Lung (tissue), 12 donors: ENCODE results near the gene PDGFC. TPM values are rescaled to one million over a fixed set of nuclear protein-coding genes. Genes with fewer than 3 reads are reported as not detected.

ENCODE experiments used
- ATAC-seq: fragments of 200-7000 bp; cut with Tn5 transposase; one replicate; pipeline ENCODE4 v1.9.1; 2020; ENCODE audit warnings: moderate number of reproducible peaks; ENCODE audit not compliant: insufficient read depth, low FRiP score
- DNase-seq, 3 donors: peaks; one replicate each; pipeline ENCODE4 v3.0.0-alpha.2; 2013 to 2017
- H3K27ac ChIP-seq, 2 donors: one replicate each; pipeline ENCODE4 v1.5.1; 2013; ENCODE audit warnings: mild to moderate bottlenecking in 2 of 2, moderate library complexity in 2 of 2, control low read depth in 1 of 2, inconsistent platforms in 1 of 2, low read depth in 1 of 2, low read length in 1 of 2
- H3K27me3 ChIP-seq, 3 donors: one replicate each; pipeline ENCODE4 v1.5.1; 2013; ENCODE audit warnings: low read length in 2 of 3; ENCODE audit not compliant: control insufficient read depth in 3 of 3, insufficient read depth in 3 of 3
- H3K36me3 ChIP-seq, 4 donors: one replicate each; pipeline ENCODE4 v1.5.1; 2013; ENCODE audit warnings: low read length in 4 of 4, mild to moderate bottlenecking in 1 of 4, moderate library complexity in 1 of 4; ENCODE audit not compliant: control insufficient read depth in 4 of 4, insufficient read depth in 4 of 4
- H3K4me1 ChIP-seq, 5 donors: one replicate each; pipeline ENCODE4 v1.5.1; 2013; ENCODE audit warnings: low read length in 5 of 5, mild to moderate bottlenecking in 2 of 5, moderate library complexity in 1 of 5; ENCODE audit not compliant: control insufficient read depth in 5 of 5, insufficient read depth in 5 of 5
- H3K4me3 ChIP-seq: one replicate; pipeline ENCODE4 v1.5.1; 2013; ENCODE audit warnings: mild to moderate bottlenecking, control low read depth, moderate library complexity
- H3K9ac ChIP-seq, 2 donors: one replicate each; pipeline ENCODE4 v1.5.1; 2013; ENCODE audit warnings: low read length in 2 of 2, control low read depth in 1 of 2; ENCODE audit not compliant: insufficient read depth in 1 of 2
- H3K9me3 ChIP-seq, 4 donors: one replicate each; pipeline ENCODE4 v1.5.1; 2013; ENCODE audit warnings: low read length in 3 of 4, mild to moderate bottlenecking in 1 of 4, moderate library complexity in 1 of 4; ENCODE audit not compliant: control insufficient read depth in 4 of 4, insufficient read depth in 3 of 4
- CTCF ChIP-seq: IDR thresholded peaks from 2 replicates; pipeline ENCODE4 v1.5.1; 2012; ENCODE audit warnings: mild to moderate bottlenecking; ENCODE audit errors: control extremely low read depth, extremely low read depth
- WGBS, 2 donors: extraction: QIAGEN DNeasy Blood & Tissue Kit; methylation state at CpG; one replicate each; pipeline ENCODE4 v1.1.7; 2013; 5-methylcytosine and 5-hydroxymethylcytosine counted together
- polyA plus RNA-seq, 2 donors: library from polyadenylated mRNA; stranded (reverse); fragments of 200-250 nt; gene quantifications; one replicate each; pipeline ENCODE4 v1.2.1, GENCODE V29; 2013
- total RNA-seq, 2 donors: library from RNA; depleted of rRNA in 1 of 2; stranded (reverse); fragments of >200 nt in 1 of 2; gene quantifications; one replicate each; pipeline ENCODE4 v1.2.1, GENCODE V29; 2014 to 2021
- donor health status: control.
- donor health status: control.
- donor health status: Bipolar disorder and iron deficiency.
- donor health status: healthy.
- donor health status: DM: yes; HTN: yes; CAD: no.

Gene PDGFC
- total and polyA plus RNA-seq, 4 donors = 4.5 to 56.0 (median 11.7) TPM

GRCh38 chr4:156805696-156806095 is 165.9 kb downstream of the PDGFC start:
- peaks cover 0 to 5% (median 0%) of the 10 kb centered on the region in 5 donors for H3K4me1 ChIP-seq
- no peaks in the 10 kb centered on the region for H3K9me3 ChIP-seq
- DNase-seq (no peak), ATAC-seq (no peak)
- no peak overlapping the region for H3K27ac ChIP-seq
- H3K9ac ChIP-seq = no peak overlapping the region
- H3K4me3 ChIP-seq = no peak overlapping the region
- no peaks in the 10 kb centered on the region for H3K36me3 ChIP-seq
- no peak for TF ChIP-seq CTCF
- 55 to 68% methylated on average over 2 of the region's 2 CpGs for WGBS, 2 donors
- H3K27me3 ChIP-seq = no peaks in the 10 kb centered on the region

GRCh38 chr4:156803056-156803455 is 168.5 kb downstream of the PDGFC start:
- no peaks in the 10 kb centered on the region for H3K9me3 ChIP-seq
- no peak overlapping the region for H3K9ac ChIP-seq
- H3K27me3 ChIP-seq = no peaks in the 10 kb centered on the region
- H3K4me3 ChIP-seq = no peak overlapping the region
- ATAC-seq = no peak
- no peak for DNase-seq
- H3K36me3 ChIP-seq = no peaks in the 10 kb centered on the region
- TF ChIP-seq CTCF = no peak
- 70 to 88% methylated on average over 2 of the region's 2 CpGs for WGBS, 2 donors
- peaks cover 0 to 5% (median 0%) of the 10 kb centered on the region in 5 donors for H3K4me1 ChIP-seq
- no peak overlapping the region for H3K27ac ChIP-seq

- 74 to 91% methylated on average over 1 of the region's 1 CpG for WGBS, 2 donors
Measured at GRCh38 chr4:156800463-156800862, 171.1 kb downstream of the PDGFC start.

More at GRCh38 chr4:156800463-156800862, 171.1 kb downstream of the PDGFC start:
- TF ChIP-seq CTCF = no peak
- H3K4me1 ChIP-seq = peaks cover 0 to under 1% (median 0%) of the 10 kb centered on the region in 5 donors
- no peak overlapping the region for H3K9ac ChIP-seq
- H3K27ac ChIP-seq = no peak overlapping the region
- H3K36me3 ChIP-seq = no peaks in the 10 kb centered on the region
- H3K9me3 ChIP-seq = no peaks in the 10 kb centered on the region
- no peak for DNase-seq
- H3K27me3 ChIP-seq = no peaks in the 10 kb centered on the region
- no peak for ATAC-seq
- H3K4me3 ChIP-seq = no peak overlapping the region
